Measurements from ENCODE around the gene MS4A6A. TPM values are rescaled to one million over a fixed set of nuclear protein-coding genes. Genes with fewer than 3 reads are reported as not detected.

Gene MS4A6A
- total RNA-seq: 0.34 and 0.80 TPM in 2 replicates
- 14.5 TPM for total RNA-seq (2013)
- polyA plus RNA-seq: 2.8 and 4.1 TPM in 2 replicates
- polyA minus RNA-seq: 4.0 and 7.3 TPM in 2 replicates

GRCh38 chr11:60182541-60183330, at the start of gene MS4A6A:
MS4A6A (minus strand) TSS chr11:60183083; CDS start chr11:60181727, 1,356 bp downstream.
- Histone ChIP-seq H3K36me3 (replicated peaks in 1 of 2; ENCODE audit: control extremely low read depth in 1 of 2, control insufficient read depth in 1 of 2, extremely low read depth in 1 of 2, insufficient read depth in 2 of 2, low read length in 1 of 2) (peaks cover 0 to 1% of the 10 kb centered on the region in 2 experiments), H3K4me1 (ENCODE audit: control insufficient read depth in 2 of 2, insufficient read depth in 2 of 2, low read length in 2 of 2) (peaks cover 42 to 43% of the 10 kb centered on the region in 2 donors), H3K27me3 (replicated peaks in 1 of 4; ENCODE audit: control extremely low read depth in 1 of 4, control insufficient read depth in 3 of 4, insufficient read depth in 4 of 4, low read length in 3 of 4) (no peaks in the 10 kb centered on the region), H3K9ac (ENCODE audit: low read length) (no peak within 1 kb of the TSS), H3K9me3 (ENCODE audit: control extremely low read depth in 1 of 3, control insufficient read depth in 2 of 3, insufficient read depth in 1 of 3, low read length in 2 of 3) (peaks cover 0 to 9% (median 3%) of the 10 kb centered on the region in 3 donors), H2AFZ (ENCODE audit: insufficient read depth, low read depth, low read length, poor library complexity, severe bottlenecking) (peak within 1 kb of the TSS; percentile 6), H3K4me2 (replicated peaks; ENCODE audit: low read depth, low read length, poor library complexity, severe bottlenecking) (peak within 1 kb of the TSS; percentile 5), H3K79me2 (ENCODE audit: control insufficient read depth, insufficient read depth, low read length) (no peaks in the 10 kb centered on the region), H3K27ac (ENCODE audit: low read length in 2 of 2) (no peak within 1 kb of the TSS), H4K20me1 (ENCODE audit: control insufficient read depth, insufficient read depth, low read length, poor library complexity, severe bottlenecking) (no peaks in the 10 kb centered on the region), H3K4me3 (ENCODE audit: control extremely low read depth in 1 of 5, extremely low read depth in 1 of 5, insufficient read depth in 1 of 5, low read depth in 2 of 5, low read length in 4 of 5) (peak within 1 kb of the TSS in 1 of 5 experiments; percentile 74)
- intact Hi-C loops (cut with micrococcal nuclease): no loop called here
- CTCF ChIA-PET: no interaction called here
- Mint-ChIP-seq H3K4me3 (peak within 1 kb of the TSS; percentile 4), H3K4me1 (peaks cover 42% of the 10 kb centered on the region), H3K9me3 (ENCODE audit: insufficient read depth) (no peaks in the 10 kb centered on the region), H3K27me3 (no peaks in the 10 kb centered on the region), H3K27ac (no peak within 1 kb of the TSS)
- TF ChIP-seq CTCF (IDR thresholded peaks at IDR 0.05) (no peak), EZH2 (IDR thresholded peaks at IDR 0.05; ENCODE audit: borderline replicate concordance, insufficient read depth, low read depth, low read length, poor library complexity, severe bottlenecking) (no peak)
- POLR2A ChIA-PET: no interaction called here
- DNase-seq (no peak), ATAC-seq (ENCODE audit: low read depth) (no peak)
- WGBS (ENCODE audit: insufficient coverage): 100% methylated on average over 3 of the region's 10 CpGs

- no peaks in the 10 kb centered on the region for H3K9me3 Mint-ChIP-seq (ENCODE audit: insufficient read depth)
- ATAC-seq (ENCODE audit: low read depth) (no peak), DNase-seq (no peak)
- no peaks in the 10 kb centered on the region for H3K4me1 Mint-ChIP-seq
- no peaks in the 10 kb centered on the region for H3K79me2 ChIP-seq (ENCODE audit: control insufficient read depth, insufficient read depth, low read length)
- no peaks in the 10 kb centered on the region for H4K20me1 ChIP-seq (ENCODE audit: control insufficient read depth, insufficient read depth, low read length, poor library complexity, severe bottlenecking)
- no peaks in the 10 kb centered on the region for H3K4me1 ChIP-seq (ENCODE audit: control insufficient read depth in 2 of 2, insufficient read depth in 2 of 2, low read length in 2 of 2)
- H3K4me3 ChIP-seq (ENCODE audit: control extremely low read depth in 1 of 5, extremely low read depth in 1 of 5, insufficient read depth in 1 of 5, low read depth in 2 of 5, low read length in 4 of 5): no peak overlapping the region
- H3K27ac Mint-ChIP-seq: no peak overlapping the region
- H3K36me3 ChIP-seq (replicated peaks in 1 of 2; ENCODE audit: control extremely low read depth in 1 of 2, control insufficient read depth in 1 of 2, extremely low read depth in 1 of 2, insufficient read depth in 2 of 2, low read length in 1 of 2): no peaks in the 10 kb centered on the region
- intact Hi-C loops (cut with micrococcal nuclease): no loop called here
- no peak overlapping the region for H3K4me3 Mint-ChIP-seq
- H2AFZ ChIP-seq (ENCODE audit: insufficient read depth, low read depth, low read length, poor library complexity, severe bottlenecking): no peak overlapping the region
- no peak overlapping the region for H3K27ac ChIP-seq (ENCODE audit: low read length in 2 of 2)
- H3K27me3 Mint-ChIP-seq: no peaks in the 10 kb centered on the region
- no CpG with 5 or more reads among the region's 1 CpG for whole genome bisulfite sequencing (ENCODE audit: insufficient coverage)
- no peak overlapping the region for H3K9ac ChIP-seq (ENCODE audit: low read length)
- no peaks in the 10 kb centered on the region for H3K27me3 ChIP-seq (replicated peaks in 1 of 4; ENCODE audit: control extremely low read depth in 1 of 4, control insufficient read depth in 3 of 4, insufficient read depth in 4 of 4, low read length in 3 of 4)
- no peaks in the 10 kb centered on the region for H3K9me3 ChIP-seq (ENCODE audit: control extremely low read depth in 1 of 3, control insufficient read depth in 2 of 3, insufficient read depth in 1 of 3, low read length in 2 of 3)
- ChIA-PET CTCF (no interaction called here), POLR2A (no interaction called here)
- TF ChIP-seq CTCF (IDR thresholded peaks at IDR 0.05) (no peak), EZH2 (IDR thresholded peaks at IDR 0.05; ENCODE audit: borderline replicate concordance, insufficient read depth, low read depth, low read length, poor library complexity, severe bottlenecking) (no peak)
- H3K4me2 ChIP-seq (replicated peaks; ENCODE audit: low read depth, low read length, poor library complexity, severe bottlenecking): no peak overlapping the region
These were observed 47.8 kb upstream of the MS4A6A start for GRCh38 chr11:60230681-60231080.
